Natural killer cell (primary cell): ENCODE measurements around the gene CLEC16A. TPM values are rescaled to one million over a fixed set of nuclear protein-coding genes. Genes with fewer than 3 reads are reported as not detected.
"Not testable (repeated sequence)": the region's sequence is repeated elsewhere in the genome, so short reads cannot be mapped to it uniquely, and the experiment has no call there.

ENCODE experiments used
- ATAC-seq, 3 donors: fragments of 150-1000 bp in 2 of 3; fragments of 200-7000 bp in 1 of 3; cut with Tn5 transposase; 1 replicate in 1 of 3; 2 replicates in 2 of 3; pipeline ENCODE4 v1.10.0; 2021; ENCODE audit warnings: mild to moderate bottlenecking in 2 of 3, moderate library complexity in 2 of 3
- DNase-seq, 2 donors: peaks; one replicate each; pipeline versions ENCODE4 v3.0.0 to v3.0.0-alpha.2; 2013 to 2021; ENCODE audit warnings: mixed read lengths in 1 of 2
- H3K27ac ChIP-seq: one replicate; pipeline ENCODE4 v1.5.1; 2013; ENCODE audit warnings: mild to moderate bottlenecking, low read length
- H3K27me3 ChIP-seq: one replicate; pipeline ENCODE4 v1.6.1; 2013; ENCODE audit warnings: low read length; ENCODE audit not compliant: control insufficient read depth, insufficient read depth
- H3K36me3 ChIP-seq: one replicate; pipeline ENCODE4 v1.6.1; 2013; ENCODE audit warnings: low read length; ENCODE audit not compliant: control insufficient read depth, insufficient read depth
- H3K4me1 ChIP-seq: one replicate; pipeline ENCODE4 v1.6.1; 2013; ENCODE audit warnings: low read length; ENCODE audit not compliant: control insufficient read depth, insufficient read depth
- H3K4me3 ChIP-seq: one replicate; pipeline ENCODE4 v1.5.1; 2013; ENCODE audit warnings: low read length
- H3K9me3 ChIP-seq: one replicate; pipeline ENCODE4 v1.6.1; 2013; ENCODE audit warnings: low read length; ENCODE audit not compliant: control insufficient read depth, insufficient read depth
- H3K27ac Mint-ChIP-seq, 2 donors: one replicate each; pipeline ENCODE4 v1.8.0; 2022; ENCODE audit warnings: mild to moderate bottlenecking in 2 of 2, mixed read lengths in 2 of 2, moderate library complexity in 1 of 2
- H3K27me3 Mint-ChIP-seq, 2 donors: one replicate each; pipeline ENCODE4 v1.8.0; 2022; ENCODE audit warnings: low read depth in 2 of 2, mixed read lengths in 2 of 2
- H3K36me3 Mint-ChIP-seq: one replicate; pipeline ENCODE4 v1.8.0; 2022; ENCODE audit warnings: mixed read lengths
- H3K4me1 Mint-ChIP-seq, 2 donors: one replicate each; pipeline ENCODE4 v1.8.0; 2022; ENCODE audit warnings: mixed read lengths in 2 of 2
- H3K4me3 Mint-ChIP-seq: one replicate; pipeline ENCODE4 v1.8.0; 2022; ENCODE audit warnings: mild to moderate bottlenecking, moderate library complexity, mixed read lengths
- H3K9me3 Mint-ChIP-seq, 2 donors: one replicate each; pipeline ENCODE4 v1.8.0; 2022; ENCODE audit warnings: mixed read lengths in 2 of 2
- CTCF ChIP-seq: fragments of 200-600 bp; IDR thresholded peaks from one replicate; pipeline ENCODE4 v1.8.0; 2022; ENCODE audit warnings: antibody characterized with exemption
- WGBS: methylation state at CpG from one replicate; pipeline ENCODE4 v1.1.7; 2013; ENCODE audit warnings: missing lambda C conversion rate; ENCODE audit not compliant: insufficient coverage; 5-methylcytosine and 5-hydroxymethylcytosine counted together
- intact Hi-C: fragments of 100-400 bp; cut with micrococcal nuclease; formaldehyde crosslinking; loops from one replicate; pipeline ENCODE4 v1.14.2; 2022
- total RNA-seq, 4 donors: library from RNA; stranded (reverse); fragments of 120-200 nt in 1 of 4; gene quantifications; one replicate each; pipeline versions ENCODE4 v1.2.3 to v1.2.4, GENCODE V29; 2013 to 2022

CLEC16A gene
- total RNA-seq, 3 donors from 2014 or later (not counting 1 experiment from before 2014, with no cell fraction given): 35.9 to 50.5 (median 37.4) TPM

GRCh38 chr16:10927497-10928112 lies 16.8 kb upstream of the CLEC16A start:
- H3K36me3 Mint-ChIP-seq: no peaks in the 10 kb centered on the region
- TF ChIP-seq CTCF: no peak
- H3K27ac Mint-ChIP-seq: peak overlapping the region in 1 of 2 donors; percentile 40

GRCh38 chr16:10929097-10929496 lies 15.3 kb upstream of the CLEC16A start:
- H3K9me3 ChIP-seq, H3K4me3 Mint-ChIP-seq, H3K27me3 Mint-ChIP-seq, H3K27ac ChIP-seq, H3K27ac Mint-ChIP-seq, H3K36me3 Mint-ChIP-seq, DNase-seq, H3K27me3 ChIP-seq, ATAC-seq, H3K9me3 Mint-ChIP-seq, H3K4me1 ChIP-seq, H3K4me3 ChIP-seq, intact Hi-C loops: not testable (repeated sequence)
- H3K4me1 Mint-ChIP-seq: peaks cover 17 to 24% of the 10 kb centered on the region in 2 donors
- peaks cover 27% of the 10 kb centered on the region for H3K36me3 ChIP-seq
- 91% methylated on average over 12 of the region's 12 CpGs for WGBS

More at GRCh38 chr16:10927497-10928112, 16.8 kb upstream of the CLEC16A start:
- Histone ChIP-seq H3K9me3 (no peaks in the 10 kb centered on the region), H3K27ac (no peak overlapping the region), H3K4me3 (no peak overlapping the region), H3K4me1 (peaks cover 7% of the 10 kb centered on the region), H3K27me3 (no peaks in the 10 kb centered on the region), H3K36me3 (peaks cover 33% of the 10 kb centered on the region)
- no peaks in the 10 kb centered on the region for H3K9me3 Mint-ChIP-seq
- intact Hi-C loops: no loop called here
- DNase-seq (no peak), ATAC-seq (no peak)
- 94% methylated on average over 11 of the region's 11 CpGs for WGBS
- peaks cover 7 to 12% of the 10 kb centered on the region in 2 donors for H3K4me1 Mint-ChIP-seq
- H3K27me3 Mint-ChIP-seq: no peaks in the 10 kb centered on the region
- no peak overlapping the region for H3K4me3 Mint-ChIP-seq

- no peaks in the 10 kb centered on the region for H3K9me3 Mint-ChIP-seq
- no peaks in the 10 kb centered on the region for H3K9me3 ChIP-seq
- no peak for ATAC-seq
- 46% methylated on average over 13 of the region's 15 CpGs for WGBS
- H3K4me3 Mint-ChIP-seq: no peak overlapping the region
- no peaks in the 10 kb centered on the region for H3K27me3 Mint-ChIP-seq
- H3K36me3 Mint-ChIP-seq: no peaks in the 10 kb centered on the region
- H3K27ac ChIP-seq: no peak overlapping the region
- H3K4me1 ChIP-seq: peaks cover 7% of the 10 kb centered on the region
- intact Hi-C loops: no loop called here
- peaks cover 21% of the 10 kb centered on the region for H3K36me3 ChIP-seq
- peaks cover 17 to 24% of the 10 kb centered on the region in 2 donors for H3K4me1 Mint-ChIP-seq
- H3K4me3 ChIP-seq: no peak overlapping the region
- DNase-seq: no peak
- TF ChIP-seq CTCF: no peak
- H3K27ac Mint-ChIP-seq: peak overlapping the region in 1 of 2 donors; percentile 52
- H3K27me3 ChIP-seq: no peaks in the 10 kb centered on the region
Measured at GRCh38 chr16:10929853-10930754, 14.3 kb upstream of the CLEC16A start.

GRCh38 chr16:10930755-10931093 lies 13.6 kb upstream of the CLEC16A start:
- no peak for ATAC-seq
- H3K36me3 ChIP-seq: peaks cover 18% of the 10 kb centered on the region
- H3K36me3 Mint-ChIP-seq: no peaks in the 10 kb centered on the region
- peaks cover 7% of the 10 kb centered on the region for H3K4me1 ChIP-seq
- no peaks in the 10 kb centered on the region for H3K27me3 Mint-ChIP-seq
- no peaks in the 10 kb centered on the region for H3K9me3 ChIP-seq
- H3K27me3 ChIP-seq: no peaks in the 10 kb centered on the region
- H3K4me3 Mint-ChIP-seq: no peak overlapping the region
- H3K27ac ChIP-seq: no peak overlapping the region
- H3K4me1 Mint-ChIP-seq: peaks cover 20 to 25% of the 10 kb centered on the region in 2 donors
- H3K9me3 Mint-ChIP-seq: no peaks in the 10 kb centered on the region
- no peak overlapping the region for H3K4me3 ChIP-seq
- peak overlapping the region in 1 of 2 donors; percentile 52 for H3K27ac Mint-ChIP-seq
- WGBS: 57% methylated on average over 2 of the region's 2 CpGs
- intact Hi-C loops: no loop called here
- DNase-seq: no peak
- no peak for TF ChIP-seq CTCF
